GM12873 (cell line): Measurements from ENCODE around the gene SLC25A42.

Source experiments
- CTCF ChIP-seq: IDR thresholded peaks from 2 replicates; pipeline ENCODE4 v1.5.1; 2012; ENCODE audit warnings: low read depth, mild to moderate bottlenecking, moderate library complexity, low read length, control low read depth; ENCODE audit not compliant: insufficient read depth; ENCODE audit errors: missing control alignments

The SLC25A42 gene

GRCh38 chr19:19098703-19099632, 35.2 kb downstream of the SLC25A42 start:
- no peak for TF ChIP-seq CTCF

DNA sequence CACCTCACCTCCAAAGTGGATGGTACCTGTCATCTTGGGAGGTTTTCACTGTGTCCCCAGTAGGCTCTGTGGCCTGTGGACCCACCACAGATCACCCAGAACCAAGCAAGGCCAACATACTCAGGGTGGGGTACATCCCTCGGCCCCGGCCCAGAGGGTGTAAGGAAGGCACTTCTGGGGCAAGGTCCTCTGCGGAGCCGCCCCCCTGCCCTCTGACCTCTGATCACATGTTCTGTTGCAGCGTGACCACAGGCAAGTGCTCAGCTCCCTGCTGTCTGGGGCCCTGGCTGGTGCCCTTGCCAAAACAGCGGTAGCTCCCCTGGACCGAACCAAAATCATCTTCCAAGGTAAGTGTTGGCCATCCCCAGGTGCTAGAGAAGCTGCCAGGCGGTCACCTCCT, 37.7 kb downstream of the SLC25A42 start:
- TF ChIP-seq CTCF, result no peak

DNA sequence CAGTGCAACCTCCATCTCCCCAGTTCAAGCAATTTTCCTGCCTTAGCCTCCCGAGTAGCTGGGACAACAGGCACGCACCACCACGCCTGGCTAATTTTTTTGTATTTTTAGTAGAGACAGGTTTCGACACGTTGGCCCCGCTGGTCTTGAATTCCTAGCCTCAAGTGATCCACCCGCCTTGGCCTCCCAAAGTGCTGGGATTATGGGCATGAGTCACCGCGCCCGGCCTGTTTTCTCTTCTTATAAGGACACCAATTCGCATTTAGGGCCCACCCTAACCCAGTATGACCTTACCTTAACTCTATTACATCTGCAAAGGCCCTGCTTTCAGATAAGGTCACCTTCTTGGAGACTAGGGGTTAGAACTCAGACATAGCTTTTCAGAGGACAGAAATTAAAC, 39.4 kb downstream of the SLC25A42 start:
- no peak for TF ChIP-seq CTCF

- TF ChIP-seq CTCF, result no peak
Observed at GRCh38 chr19:19105365-19106055, 41.7 kb downstream of the SLC25A42 start.

GRCh38 chr19:19106056-19106551, 42.3 kb downstream of the SLC25A42 start:
- no peak for TF ChIP-seq CTCF

DNA sequence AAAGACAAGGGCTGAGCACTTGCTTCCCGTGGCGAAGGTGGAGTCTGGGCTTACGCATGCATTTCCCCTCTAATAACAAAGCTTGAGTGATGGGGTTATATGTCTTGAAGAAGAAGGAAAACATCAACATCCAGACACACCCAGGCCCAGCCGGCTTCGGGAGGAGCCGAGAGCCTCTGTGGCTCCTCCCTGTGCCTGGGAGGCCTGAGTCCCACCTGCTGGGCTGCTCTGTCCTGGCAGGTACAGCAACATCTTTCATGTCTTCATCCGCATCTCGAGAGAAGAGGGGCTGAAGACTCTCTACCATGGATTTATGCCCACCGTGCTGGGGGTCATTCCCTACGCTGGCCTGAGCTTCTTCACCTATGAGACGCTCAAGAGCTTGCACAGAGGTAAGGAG, 43.9 kb downstream of the SLC25A42 start:
- no peak for TF ChIP-seq CTCF

DNA sequence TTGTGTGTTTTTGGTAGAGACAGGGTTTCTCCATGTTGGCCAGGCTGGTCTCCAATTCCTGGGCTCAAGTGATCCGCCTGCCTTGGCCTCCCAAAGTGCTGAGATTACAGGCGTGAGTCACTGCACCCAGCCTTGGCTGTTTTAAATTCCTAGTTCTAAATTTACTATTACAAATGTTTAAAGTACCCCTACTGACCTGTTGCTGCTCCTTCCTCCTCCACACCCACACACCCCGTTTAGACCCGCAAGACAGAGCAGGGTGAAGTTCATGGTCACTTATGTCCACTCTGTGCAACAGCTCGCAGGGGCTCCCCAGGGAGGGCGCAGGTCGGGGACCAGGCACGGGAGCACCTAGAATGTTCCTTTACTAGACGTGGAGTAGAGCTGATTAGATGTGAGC, 45.8 kb downstream of the SLC25A42 start:
- no peak for TF ChIP-seq CTCF
